GM19372 (cell line): Measurements from ENCODE around the gene GPBAR1.

Source experiments
- ATAC-seq: cut with Tn5 transposase; IDR thresholded peaks from one replicate; pipeline ENCODE4 v1.9.1; 2021; ENCODE audit warnings: mild to moderate bottlenecking, low read depth, moderate library complexity; ENCODE audit not compliant: unreplicated experiment

Gene GPBAR1

DNA sequence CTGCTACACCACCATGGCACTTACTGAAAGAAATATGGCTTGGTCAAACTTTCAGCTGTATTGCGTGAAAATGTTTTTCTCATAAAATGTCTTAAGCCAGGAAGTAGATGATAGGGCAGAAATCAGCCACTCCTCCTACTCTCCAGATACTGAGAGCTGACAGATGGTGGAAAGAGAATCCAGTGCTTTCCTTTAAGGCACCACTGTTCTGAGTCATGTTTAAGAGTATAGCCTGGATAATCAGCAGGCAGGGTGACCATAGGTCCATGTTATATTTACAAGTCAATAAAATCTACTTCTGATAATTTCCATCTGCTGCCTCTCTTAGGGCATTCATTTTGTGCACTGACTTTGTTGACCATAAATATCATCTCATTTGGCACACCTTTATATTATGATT lies 21.9 kb upstream of the GPBAR1 start:
- ATAC-seq: no peak

DNA sequence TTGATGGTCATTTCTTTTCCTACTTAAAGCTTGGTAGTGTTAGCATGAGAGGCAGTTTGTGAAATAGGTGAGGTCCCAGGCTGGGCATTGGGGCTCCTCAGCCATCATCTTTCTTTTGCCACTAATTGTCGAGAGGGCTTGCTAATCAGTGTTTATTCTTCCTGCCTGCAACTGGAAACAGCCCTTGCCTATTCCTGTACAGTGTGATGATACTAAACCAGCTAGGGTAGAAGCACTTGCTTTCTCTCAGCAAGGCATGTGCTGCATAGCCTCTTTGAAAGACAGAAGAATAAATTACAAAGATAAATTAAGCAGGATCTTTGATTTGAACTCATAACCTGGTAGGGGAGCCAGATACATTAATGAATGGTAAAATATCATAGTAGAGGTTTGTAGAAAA lies 16.6 kb upstream of the GPBAR1 start:
- no peak for ATAC-seq

DNA sequence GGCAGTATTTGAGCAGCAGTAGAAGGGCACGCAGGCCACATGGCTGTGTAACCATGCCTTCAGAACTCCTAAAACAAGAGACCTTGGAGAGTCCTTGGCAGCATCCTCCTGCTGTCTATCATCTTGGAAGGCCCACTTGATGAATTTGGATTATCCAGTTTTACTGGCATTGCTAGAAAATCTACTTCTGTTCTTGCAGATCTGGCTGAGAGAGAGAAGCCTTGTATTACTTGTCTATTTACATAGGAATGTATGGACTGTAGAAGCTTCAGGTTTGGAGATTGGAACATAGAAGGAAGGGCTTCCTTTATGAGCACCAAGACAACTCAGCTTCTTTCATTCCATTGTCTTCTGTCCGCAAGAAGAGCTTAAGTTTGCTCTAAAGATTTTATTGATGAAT lies 16.1 kb upstream of the GPBAR1 start:
- no peak for ATAC-seq

DNA sequence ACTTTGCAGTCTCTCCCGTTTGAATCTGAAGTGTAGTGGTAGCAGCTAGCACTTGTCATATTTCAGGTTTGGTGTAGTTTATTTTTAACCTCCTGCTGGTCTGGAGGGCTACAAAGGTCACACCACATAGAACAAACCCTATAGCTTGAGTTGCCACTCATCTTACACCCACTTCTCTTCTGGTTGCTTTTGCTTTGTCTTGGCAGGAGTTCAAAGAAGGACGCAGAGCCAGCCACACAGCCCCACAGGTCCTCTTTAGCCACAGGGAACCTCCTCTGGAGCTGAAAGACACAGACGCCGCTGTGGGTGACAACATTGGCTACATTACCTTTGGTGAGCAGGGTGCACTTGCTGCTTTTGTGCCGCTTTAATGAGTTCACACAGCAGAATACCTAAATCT lies 15.6 kb upstream of the GPBAR1 start:
- no peak for ATAC-seq

DNA sequence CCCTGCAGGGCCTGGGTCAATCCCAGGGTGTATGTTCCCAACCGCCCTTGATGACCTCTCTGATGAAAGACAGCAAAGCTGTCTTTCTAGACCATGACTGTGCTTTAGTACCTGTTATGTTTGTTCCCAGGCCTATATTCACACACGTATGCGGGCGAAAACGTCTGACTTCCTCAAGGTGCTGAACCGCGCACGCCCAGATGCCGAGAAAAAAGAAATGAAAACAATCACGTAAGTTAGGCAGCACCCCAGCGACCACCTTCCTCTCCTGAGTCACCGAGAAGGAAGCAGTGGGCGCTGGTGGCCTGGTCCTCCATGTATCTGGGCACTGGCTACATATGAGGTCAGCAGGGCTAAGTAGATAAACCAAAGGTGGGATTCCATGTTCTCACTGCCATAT lies 11.1 kb upstream of the GPBAR1 start:
- ATAC-seq: no peak

DNA sequence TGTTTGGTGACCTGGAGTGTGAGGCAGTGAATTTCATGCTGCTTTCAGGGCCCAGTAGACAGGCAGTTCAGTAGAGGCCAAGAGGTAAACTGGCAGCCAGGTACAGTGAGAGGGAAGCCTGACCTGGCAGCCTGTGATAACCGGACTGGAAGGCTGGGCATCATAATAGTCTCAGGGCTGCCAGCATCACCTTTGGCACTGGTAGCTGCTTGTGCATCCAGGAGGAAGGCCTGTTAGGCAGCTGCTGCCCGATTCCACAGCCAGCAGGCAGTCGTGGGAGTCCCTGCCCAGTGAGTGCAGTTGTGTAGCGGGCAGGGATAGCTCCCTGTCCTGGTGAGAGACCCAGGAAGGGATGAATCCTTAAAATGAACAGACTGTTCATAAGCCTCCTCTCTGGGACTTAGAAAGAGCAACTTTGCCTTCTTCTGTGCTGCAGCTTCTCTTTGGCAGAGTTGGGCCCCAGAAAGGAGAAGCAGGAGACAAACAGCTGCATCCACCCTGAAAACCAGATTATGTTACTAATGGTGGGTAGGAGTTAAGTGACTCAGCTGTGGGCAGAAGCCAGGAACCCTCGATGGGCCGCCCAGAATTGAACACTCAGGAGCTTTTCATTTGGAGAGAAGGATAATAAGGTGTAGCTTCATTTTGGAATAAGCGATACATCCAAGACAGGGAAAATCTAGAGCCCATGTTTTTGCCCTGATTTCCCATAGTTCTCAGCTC lies 8.1 kb upstream of the GPBAR1 start:
- ATAC-seq: no peak

DNA sequence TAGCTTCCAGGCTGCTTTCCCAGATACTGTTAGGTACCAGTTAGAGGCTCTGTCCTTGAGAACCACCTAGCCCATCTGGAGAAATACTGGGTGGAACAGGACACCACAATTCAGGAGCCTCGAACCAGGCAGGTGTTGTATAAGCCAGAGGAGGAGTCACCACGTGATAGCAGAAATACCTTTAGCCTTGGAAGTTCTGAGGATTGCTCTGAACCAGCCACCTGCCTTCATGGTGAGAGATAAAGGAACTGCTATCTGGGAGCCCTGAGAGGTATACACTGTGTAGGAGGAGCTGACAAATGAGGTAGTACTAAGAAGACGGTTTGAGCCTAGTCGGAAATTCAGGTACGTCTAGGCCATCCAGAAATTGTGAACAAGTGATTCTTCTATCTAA lies 7.6 kb upstream of the GPBAR1 start:
- no peak for ATAC-seq

DNA sequence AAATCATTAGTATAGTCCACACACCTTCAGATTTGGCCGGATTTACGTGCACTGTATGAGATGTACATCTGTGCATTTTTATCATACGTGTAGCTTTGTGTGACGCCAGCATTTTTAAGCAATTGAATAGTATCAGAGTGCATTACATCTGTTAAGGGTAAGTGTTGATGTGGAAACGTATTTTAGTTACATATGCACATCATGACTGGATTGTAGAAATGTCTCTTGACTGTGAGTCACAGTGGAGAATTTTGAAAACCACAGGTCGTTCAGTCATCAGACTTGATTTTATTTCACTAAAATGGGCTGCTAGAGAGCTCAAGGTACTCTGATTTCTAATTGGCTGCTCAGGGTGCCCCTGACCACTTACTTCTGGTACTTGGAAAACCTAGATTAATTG lies 5.4 kb upstream of the GPBAR1 start:
- no peak for ATAC-seq

DNA sequence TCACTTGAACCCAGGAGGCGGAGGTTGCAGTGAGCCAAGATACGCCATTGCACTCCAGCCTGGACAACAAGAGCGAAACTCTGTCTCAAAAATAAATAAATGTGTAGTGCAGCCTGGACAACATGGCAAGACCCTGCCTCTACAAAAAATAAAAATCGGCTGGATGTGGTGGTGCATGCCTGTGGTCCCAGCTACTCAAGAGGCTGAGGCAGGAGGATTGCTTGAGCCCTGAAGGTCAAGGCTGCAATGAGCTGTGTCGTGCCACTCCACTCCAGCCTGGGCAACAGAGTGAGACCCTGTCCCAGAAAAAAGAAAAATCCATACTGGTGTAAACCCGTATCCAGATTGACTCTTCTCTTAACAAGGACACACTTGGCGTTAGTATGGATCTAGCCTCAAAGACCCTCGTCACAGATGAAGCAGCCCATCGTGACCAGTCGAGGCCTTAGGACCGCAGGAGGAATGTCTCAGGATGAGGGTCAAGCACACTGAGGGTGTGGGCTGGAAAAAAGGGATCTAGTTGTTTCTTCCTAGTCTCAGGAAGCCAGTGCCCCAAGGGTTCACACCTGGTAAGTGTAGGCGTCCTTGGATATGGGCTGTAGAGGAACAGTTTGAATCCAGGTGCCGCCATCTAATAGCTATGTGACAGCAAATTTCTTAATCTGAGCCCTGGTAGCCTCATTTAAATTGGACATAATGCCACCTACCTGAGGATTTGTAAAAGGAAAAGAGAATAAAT lies 4.0 kb upstream of the GPBAR1 start:
- peak; percentile 6 for ATAC-seq

DNA sequence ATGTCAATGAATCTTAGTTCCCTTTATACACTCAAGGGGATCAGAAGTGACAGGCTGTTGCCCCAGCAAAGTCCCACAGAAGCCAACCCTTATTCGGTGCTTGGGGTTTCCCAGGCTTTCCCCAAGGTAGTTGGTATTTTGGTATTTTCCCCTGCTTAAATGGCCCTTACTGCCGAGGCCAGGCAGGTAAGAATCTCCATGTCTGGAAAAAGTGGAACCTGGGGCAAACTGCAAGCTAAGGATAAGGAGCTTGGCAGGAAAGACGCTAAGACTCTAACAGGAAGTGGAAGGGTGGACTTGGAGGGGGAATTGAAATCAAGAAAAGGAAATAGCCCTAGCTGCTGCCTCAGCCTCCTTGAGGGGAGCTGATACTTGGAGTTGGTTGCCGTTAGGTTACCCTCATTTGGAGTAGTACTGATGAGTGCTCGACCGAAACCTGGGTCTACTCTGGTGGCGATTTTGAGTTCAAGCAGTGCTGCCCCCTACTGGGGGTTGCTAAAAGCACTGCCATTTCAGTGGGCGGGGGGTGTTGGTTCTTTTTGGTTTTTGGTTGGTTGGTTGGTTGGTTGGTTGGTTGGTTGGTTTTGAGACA lies 3.3 kb upstream of the GPBAR1 start:
- ATAC-seq: peak; percentile 72

DNA sequence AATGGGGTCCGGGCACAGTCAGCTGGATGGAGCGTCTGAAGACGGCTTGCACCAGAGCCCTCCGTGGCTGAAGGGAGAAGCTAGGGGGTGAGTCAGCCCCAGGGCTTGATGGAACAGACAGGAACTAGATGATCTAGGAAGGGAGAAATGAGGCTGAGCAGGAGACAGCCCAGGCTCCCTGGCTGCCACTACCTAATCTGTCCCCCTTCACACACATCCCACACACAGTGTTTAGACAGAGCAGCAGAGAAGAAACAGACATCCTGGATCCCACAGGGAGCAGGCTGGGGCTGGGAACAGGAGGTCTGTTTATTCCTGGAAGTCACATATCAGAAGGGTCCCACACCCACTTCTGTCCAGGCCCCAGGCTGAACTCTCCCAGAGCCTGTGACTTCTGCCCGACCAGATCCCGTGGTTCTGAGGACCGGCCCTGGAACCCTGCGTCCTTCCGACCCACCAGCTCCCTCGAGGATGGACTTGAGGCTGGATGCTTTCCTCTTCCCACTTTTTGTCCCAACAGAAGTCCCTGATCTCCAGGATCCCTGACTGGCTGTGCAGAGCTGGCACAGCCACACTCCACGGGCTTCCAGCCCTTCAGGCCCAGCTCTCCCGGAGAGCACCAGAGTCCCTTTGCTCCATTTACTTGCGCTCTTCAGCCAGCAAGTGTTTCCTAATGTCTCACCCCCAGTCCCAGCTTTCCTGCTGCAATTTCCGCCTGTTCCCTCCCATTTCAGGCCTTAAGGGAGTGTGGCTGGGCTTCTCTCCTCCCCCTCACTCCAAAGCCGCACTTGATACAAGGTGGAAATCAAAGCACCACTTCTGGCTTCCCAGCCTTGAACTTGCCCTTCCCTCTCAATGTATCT lies 1.5 kb upstream of the GPBAR1 start:
- ATAC-seq: no peak

DNA sequence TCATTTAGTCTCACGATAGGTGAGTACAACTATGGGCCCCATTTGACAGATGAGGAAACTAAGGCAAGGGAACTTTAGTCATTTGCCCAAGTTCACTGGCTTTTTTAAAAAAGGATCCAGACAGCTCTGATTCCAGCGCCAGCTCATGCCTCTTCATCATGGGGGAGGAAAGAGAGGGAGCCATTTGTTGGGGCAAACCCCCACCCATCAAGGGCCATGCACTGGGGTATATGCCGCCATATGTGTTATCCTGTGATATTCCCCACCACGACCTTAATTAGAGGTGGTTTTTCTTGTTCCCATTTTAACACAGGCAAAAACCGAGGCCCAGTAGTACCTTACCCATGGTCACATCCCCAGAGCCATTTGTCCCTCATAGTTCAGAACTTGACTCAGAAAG lies 649 bp upstream of the GPBAR1 start:
- ATAC-seq: no peak

DNA sequence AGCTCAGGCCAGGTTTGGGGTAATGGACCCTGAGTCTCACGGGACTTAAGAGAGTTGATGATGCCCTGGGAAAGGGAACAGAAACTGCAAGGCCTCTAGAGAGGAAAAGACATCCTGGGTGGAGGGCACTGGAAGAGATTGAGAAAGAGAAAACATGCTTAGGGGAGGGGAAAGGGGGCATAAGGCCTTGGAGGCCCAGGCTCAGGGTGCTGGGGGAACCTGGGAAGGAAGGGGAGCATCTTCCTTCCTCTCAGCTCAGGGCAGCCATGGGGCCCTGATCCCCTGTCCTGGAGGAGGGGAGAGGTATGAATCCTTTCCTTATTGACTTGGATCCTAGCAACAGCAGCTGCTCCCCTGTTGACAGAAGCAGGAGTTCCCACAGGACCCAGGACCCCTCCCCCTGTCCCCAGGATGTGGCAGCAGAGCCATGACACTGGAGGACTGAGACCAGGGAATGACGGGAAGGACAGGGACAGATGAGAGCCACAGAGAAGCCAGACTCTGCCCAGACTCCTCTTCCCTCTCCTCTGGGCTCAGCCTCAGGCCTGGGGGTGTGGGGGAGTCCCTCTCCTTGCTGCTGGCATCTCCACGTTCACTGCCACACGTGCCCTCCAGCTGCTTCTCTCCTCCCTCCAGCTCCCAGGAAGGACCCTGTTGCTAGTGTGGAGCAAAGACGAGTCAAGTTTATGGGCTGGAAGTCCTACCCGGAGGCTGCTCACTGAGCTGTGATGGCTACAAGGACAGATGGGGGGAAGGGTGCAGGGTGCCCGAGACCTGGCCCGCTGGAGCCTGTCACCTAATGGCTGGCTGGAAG lies 815 bp downstream of the GPBAR1 start:
- ATAC-seq: no peak

DNA sequence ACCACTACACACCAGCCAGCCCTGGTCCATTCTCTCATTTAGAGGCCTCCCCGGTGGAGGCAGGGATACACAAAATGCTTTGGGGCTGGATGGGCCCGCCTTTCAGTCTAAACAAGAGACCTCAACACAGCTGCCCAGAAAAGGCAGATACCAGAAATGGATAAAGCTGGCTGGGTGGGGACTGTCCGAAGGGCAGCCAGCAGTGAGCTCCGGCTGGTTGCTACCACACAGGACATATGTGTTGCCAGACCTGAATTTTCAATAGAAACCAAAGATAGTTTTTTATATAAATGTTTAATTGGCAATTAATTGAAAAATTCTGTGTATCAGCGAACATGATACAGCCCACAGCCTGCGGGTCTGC lies 1.4 kb downstream of the GPBAR1 start:
- no peak for ATAC-seq

DNA sequence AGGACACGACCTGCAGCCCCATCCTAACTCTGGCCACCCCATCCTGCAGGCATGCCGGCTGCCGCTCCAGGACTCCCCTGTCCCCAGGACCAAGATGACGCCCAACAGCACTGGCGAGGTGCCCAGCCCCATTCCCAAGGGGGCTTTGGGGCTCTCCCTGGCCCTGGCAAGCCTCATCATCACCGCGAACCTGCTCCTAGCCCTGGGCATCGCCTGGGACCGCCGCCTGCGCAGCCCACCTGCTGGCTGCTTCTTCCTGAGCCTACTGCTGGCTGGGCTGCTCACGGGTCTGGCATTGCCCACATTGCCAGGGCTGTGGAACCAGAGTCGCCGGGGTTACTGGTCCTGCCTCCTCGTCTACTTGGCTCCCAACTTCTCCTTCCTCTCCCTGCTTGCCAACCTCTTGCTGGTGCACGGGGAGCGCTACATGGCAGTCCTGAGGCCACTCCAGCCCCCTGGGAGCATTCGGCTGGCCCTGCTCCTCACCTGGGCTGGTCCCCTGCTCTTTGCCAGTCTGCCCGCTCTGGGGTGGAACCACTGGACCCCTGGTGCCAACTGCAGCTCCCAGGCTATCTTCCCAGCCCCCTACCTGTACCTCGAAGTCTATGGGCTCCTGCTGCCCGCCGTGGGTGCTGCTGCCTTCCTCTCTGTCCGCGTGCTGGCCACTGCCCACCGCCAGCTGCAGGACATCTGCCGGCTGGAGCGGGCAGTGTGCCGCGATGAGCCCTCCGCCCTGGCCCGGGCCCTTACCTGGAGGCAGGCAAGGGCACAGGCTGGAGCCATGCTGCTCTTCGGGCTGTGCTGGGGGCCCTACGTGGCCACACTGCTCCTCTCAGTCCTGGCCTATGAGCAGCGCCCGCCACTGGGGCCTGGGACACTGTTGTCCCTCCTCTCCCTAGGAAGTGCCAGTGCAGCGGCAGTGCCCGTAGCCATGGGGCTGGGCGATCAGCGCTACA lies 2.1 kb downstream of the GPBAR1 start:
- ATAC-seq: no peak

DNA sequence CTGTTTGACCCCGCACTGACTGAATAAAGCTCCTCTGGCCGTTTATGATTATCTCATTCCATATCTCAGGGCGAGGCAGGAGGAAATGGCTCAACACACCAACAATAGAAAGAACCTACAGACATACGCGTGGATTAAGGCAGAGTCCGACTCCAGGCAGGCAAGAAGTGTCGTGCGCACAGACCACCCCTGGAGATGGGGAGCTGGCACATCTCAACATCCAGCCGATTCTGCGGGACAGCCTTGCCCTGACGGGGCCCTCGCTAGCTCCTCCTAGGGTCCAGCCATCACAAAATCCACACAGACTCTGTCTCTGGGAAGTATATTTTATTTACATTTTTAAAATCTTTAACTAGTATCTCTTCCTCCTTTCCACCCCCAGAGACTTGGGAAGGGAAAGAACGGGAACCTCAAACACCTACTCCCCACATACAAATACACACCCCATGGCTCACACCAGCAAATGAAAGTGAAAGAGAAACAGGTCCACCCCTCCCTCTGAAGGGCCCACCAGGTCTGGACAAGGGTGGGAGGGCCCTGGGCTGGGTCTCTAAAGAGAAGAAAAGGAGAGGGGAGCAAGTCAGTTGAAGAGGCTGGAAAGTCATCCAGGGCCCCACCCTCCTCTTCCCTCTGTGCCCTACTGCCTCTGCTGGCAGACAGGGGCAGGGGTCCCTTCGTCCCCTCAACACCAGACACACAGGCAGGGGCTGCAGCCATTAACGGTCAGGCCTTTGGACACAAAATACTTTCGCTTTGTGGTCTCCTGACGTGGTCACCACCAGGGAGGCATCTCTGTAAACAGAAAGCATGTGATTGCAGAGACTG lies 3.2 kb downstream of the GPBAR1 start:
- ATAC-seq: no peak

DNA sequence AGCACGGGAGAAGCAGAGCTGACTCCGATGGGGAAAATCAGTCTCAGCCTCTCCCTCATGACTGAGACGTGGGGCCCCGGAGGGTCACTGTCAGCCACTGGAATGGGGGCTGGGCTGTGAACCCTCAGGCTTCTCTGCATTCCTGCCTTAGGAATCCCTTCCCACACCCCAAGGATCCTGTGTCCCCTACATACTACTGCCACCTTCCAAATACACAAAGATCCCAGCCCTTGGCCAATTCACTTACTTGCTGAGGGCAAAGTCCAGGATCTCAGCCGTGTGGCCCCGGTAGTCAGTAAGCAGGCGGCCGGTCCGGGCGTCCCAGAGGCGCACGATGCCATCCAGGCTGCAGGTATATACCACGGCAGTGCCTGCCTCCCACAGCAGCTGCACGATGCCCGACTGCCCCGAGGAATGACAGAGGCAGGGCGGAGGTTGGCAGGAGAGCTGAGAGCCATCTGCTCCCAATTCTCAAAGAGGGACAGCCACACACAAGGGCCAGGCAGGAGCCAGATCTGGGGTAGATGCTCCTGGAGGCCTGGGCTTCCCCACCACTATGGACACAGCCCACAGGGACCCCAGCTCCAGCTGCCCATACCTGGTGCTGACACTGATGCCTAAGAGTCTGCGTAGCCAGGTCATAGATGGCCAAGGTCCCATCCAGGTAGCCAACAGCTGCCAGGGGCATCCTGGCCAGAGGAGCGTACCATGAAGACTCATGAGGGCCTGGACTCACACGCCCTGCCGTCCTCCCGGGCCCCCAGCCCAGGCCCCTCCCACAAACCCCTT lies 4.2 kb downstream of the GPBAR1 start:
- ATAC-seq: no peak

DNA sequence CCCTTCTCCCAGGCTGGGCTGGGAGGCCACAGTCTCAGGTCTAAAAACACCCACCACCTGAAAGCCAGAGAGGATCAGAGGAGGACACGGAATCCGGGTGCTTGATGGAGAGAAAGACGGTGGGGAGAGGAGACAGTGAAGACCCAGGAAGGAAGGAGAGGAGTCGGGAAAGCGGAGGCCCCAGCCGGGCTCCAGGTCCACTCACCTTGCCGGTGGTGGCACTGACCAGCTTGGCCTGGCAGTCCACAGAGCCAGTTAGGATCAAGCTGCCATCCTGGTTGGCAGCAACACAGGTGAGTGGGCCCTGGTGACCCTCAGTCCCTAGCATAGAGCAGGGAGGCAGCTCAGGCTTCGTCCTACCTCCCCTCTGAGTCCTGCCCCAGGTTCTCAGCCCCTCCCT lies 4.8 kb downstream of the GPBAR1 start:
- no peak for ATAC-seq
